IMR-90 (cell line): ENCODE data around the gene CACNA1I. TPM values are rescaled to one million over a fixed set of nuclear protein-coding genes. Genes with fewer than 3 reads are reported as not detected.

Experiments used
- ATAC-seq: fragments of 200-7000 bp; cut with Tn5 transposase; 2 replicates; pipeline ENCODE4 v1.9.1; 2020; ENCODE audit warnings: low read depth, mild to moderate bottlenecking, moderate library complexity
- BruUV-seq: library from RNA; stranded (reverse); fragments of 400-500 nt; replicated peaks from 2 replicates; lab custom pipeline; 2021; lab: Mats Ljungman, UMichigan
- CTCF ChIA-PET: fragments of 300-600 bp; formaldehyde crosslinking; extraction: SDS; loops from one replicate; lab custom pipeline; 2021; ENCODE audit warnings: antibody characterized with exemption; lab: Yijun Ruan, JAX
- POLR2A ChIA-PET: fragments of 300-600 bp; sonication (Branson Sonifier 250); formaldehyde crosslinking; loops from one replicate; lab custom pipeline; 2022; ENCODE audit warnings: antibody characterized with exemption; ENCODE audit not compliant: unreplicated experiment; lab: Charles Lee
- DNase-seq: peaks from one replicate; pipeline ENCODE4 v3.0.0; 2013
- H2AFZ ChIP-seq: replicated peaks from 2 replicates; pipeline ENCODE3; 2013; ENCODE audit warnings: low read length, mild to moderate bottlenecking; ENCODE audit not compliant: poor library complexity
- H2AK5ac ChIP-seq: 2 replicates; pipeline ENCODE4 v1.6.1; 2013; ENCODE audit warnings: low read depth, low read length, inconsistent platforms
- H2AK9ac ChIP-seq: replicated peaks from 2 replicates; pipeline ENCODE3; 2013; ENCODE audit warnings: mild to moderate bottlenecking, low read depth, low read length, moderate library complexity; ENCODE audit not compliant: poor library complexity
- H2BK120ac ChIP-seq: 2 replicates; pipeline ENCODE4 v1.6.1; 2013; ENCODE audit warnings: low read depth, low read length, inconsistent platforms
- H2BK15ac ChIP-seq: 3 replicates; pipeline ENCODE4 v1.6.1; 2013; ENCODE audit warnings: low read depth, low read length, inconsistent platforms
- H2BK20ac ChIP-seq: 2 replicates; pipeline ENCODE4 v1.6.1; 2013; ENCODE audit warnings: low read depth, mild to moderate bottlenecking, inconsistent platforms, low read length, moderate library complexity
- H2BK5ac ChIP-seq: 2 replicates; pipeline ENCODE4 v1.6.1; 2013; ENCODE audit warnings: mild to moderate bottlenecking, low read depth, low read length, inconsistent platforms; ENCODE audit not compliant: poor library complexity, severe bottlenecking
- H3K14ac ChIP-seq: replicated peaks from 2 replicates; pipeline ENCODE4 v1.6.1; 2013; ENCODE audit warnings: low read depth, low read length, inconsistent platforms
- H3K18ac ChIP-seq: 2 replicates; pipeline ENCODE4 v1.6.1; 2013; ENCODE audit warnings: low read depth, low read length, control low read depth
- H3K23ac ChIP-seq: 2 replicates; pipeline ENCODE4 v1.6.1; 2013; ENCODE audit warnings: low read depth, low read length, inconsistent platforms
- H3K27ac ChIP-seq: 2 replicates; pipeline ENCODE4 v1.5.1; 2013; ENCODE audit warnings: mild to moderate bottlenecking, control low read depth, low read length; ENCODE audit not compliant: insufficient read depth
- H3K27me3 ChIP-seq: 2 replicates; pipeline ENCODE4 v1.6.1; 2013; ENCODE audit warnings: low read length; ENCODE audit not compliant: control insufficient read depth, insufficient read depth
- H3K36me3 ChIP-seq: 2 replicates; pipeline ENCODE4 v1.6.1; 2013; ENCODE audit warnings: low read length, mixed read lengths; ENCODE audit not compliant: control insufficient read depth, insufficient read depth
- H3K4ac ChIP-seq: 2 replicates; pipeline ENCODE4 v1.6.1; 2013; ENCODE audit warnings: low read depth, low read length, inconsistent platforms
- H3K4me1 ChIP-seq: 2 replicates; pipeline ENCODE4 v1.6.1; 2013; ENCODE audit warnings: low read length, mixed read lengths; ENCODE audit not compliant: control insufficient read depth, insufficient read depth
- H3K4me2 ChIP-seq: 2 replicates; pipeline ENCODE4 v1.6.1; 2013; ENCODE audit warnings: low read depth, mild to moderate bottlenecking, control low read depth, low read length, moderate library complexity
- H3K4me3 ChIP-seq: 2 replicates; pipeline ENCODE4 v1.5.1; 2013; ENCODE audit warnings: low read depth, mild to moderate bottlenecking, control low read depth, low read length, moderate library complexity; ENCODE audit not compliant: insufficient read depth
- H3K56ac ChIP-seq: 2 replicates; pipeline ENCODE4 v1.6.1; 2013; ENCODE audit warnings: low read length, inconsistent platforms; ENCODE audit not compliant: insufficient read depth; ENCODE audit errors: extremely low read depth
- H3K79me1 ChIP-seq, 2 experiments: 2 replicates each; pipeline ENCODE4 v1.6.1; 2013; ENCODE audit warnings: low read length in 2 of 2, inconsistent platforms in 1 of 2, low read depth in 1 of 2
- H3K9ac ChIP-seq: 2 replicates; pipeline ENCODE4 v1.6.1; 2013; ENCODE audit warnings: low read depth, low read length, control low read depth
- H3K9me1 ChIP-seq: 2 replicates; pipeline ENCODE4 v1.6.1; 2013; ENCODE audit warnings: low read length, inconsistent platforms; ENCODE audit not compliant: insufficient read depth
- H3K9me3 ChIP-seq: 2 replicates; pipeline ENCODE4 v1.6.1; 2013; ENCODE audit warnings: low read length; ENCODE audit not compliant: control insufficient read depth, insufficient read depth
- H4K20me1 ChIP-seq: 2 replicates; pipeline ENCODE4 v1.6.1; 2013; ENCODE audit warnings: low read length, inconsistent platforms; ENCODE audit not compliant: insufficient read depth
- H4K5ac ChIP-seq: 2 replicates; pipeline ENCODE4 v1.6.1; 2013; ENCODE audit warnings: mild to moderate bottlenecking, low read depth, low read length, control low read depth
- H4K8ac ChIP-seq, 2 experiments: 2 replicates each; pipeline ENCODE4 v1.6.1; 2013; ENCODE audit warnings: low read depth in 2 of 2, low read length in 2 of 2, control low read depth in 1 of 2, inconsistent platforms in 1 of 2
- H4K91ac ChIP-seq: 2 replicates; pipeline ENCODE4 v1.6.1; 2013; ENCODE audit warnings: low read depth, low read length, inconsistent platforms; ENCODE audit not compliant: insufficient read depth
- BHLHE40 ChIP-seq: fragments of 150-350 bp; IDR thresholded peaks from 2 replicates; pipeline ENCODE4 v1.6.1; 2016; ENCODE audit warnings: mild to moderate bottlenecking, low read depth, low read length
- CEBPB ChIP-seq: IDR thresholded peaks from 2 replicates; pipeline ENCODE4 v1.6.1; 2012; ENCODE audit warnings: low read depth, low read length, improper control_type of control experiment
- CTCF ChIP-seq: conservative IDR thresholded peaks from 2 replicates; pipeline ENCODE4 v1.5.1; 2012; ENCODE audit warnings: mild to moderate bottlenecking, low read depth, low read length, improper control_type of control experiment
- FOS ChIP-seq: fragments of 150-350 bp; IDR thresholded peaks from 2 replicates; pipeline ENCODE4 v1.6.1; 2016; ENCODE audit warnings: low read depth, low read length
- MAFK ChIP-seq: IDR thresholded peaks from 2 replicates; pipeline ENCODE4 v1.6.1; 2012; ENCODE audit warnings: low read depth, low read length, improper control_type of control experiment
- MAZ ChIP-seq: IDR thresholded peaks from 2 replicates; pipeline ENCODE4 v1.6.1; 2012; ENCODE audit warnings: low read depth, mild to moderate bottlenecking, low read length, improper control_type of control experiment, moderate library complexity, borderline replicate concordance
- MXI1 ChIP-seq: IDR thresholded peaks from 2 replicates; pipeline ENCODE4 v1.6.1; 2012; ENCODE audit warnings: low read depth, mild to moderate bottlenecking, low read length, moderate library complexity, borderline replicate concordance
- NFE2L2 ChIP-seq: fragments of 150-350 bp; IDR thresholded peaks from 2 replicates; pipeline ENCODE4 v1.6.1; 2016; ENCODE audit warnings: low read depth, mild to moderate bottlenecking, low read length
- POLR2A ChIP-seq: IDR thresholded peaks from 2 replicates; pipeline ENCODE4 v1.6.1; 2012; ENCODE audit warnings: mild to moderate bottlenecking, low read depth, low read length
- RAD21 ChIP-seq: IDR thresholded peaks from 2 replicates; pipeline ENCODE4 v1.6.1; 2012; ENCODE audit warnings: low read length, improper control_type of control experiment
- RCOR1 ChIP-seq: IDR thresholded peaks from 2 replicates; pipeline ENCODE4 v1.6.1; 2012; ENCODE audit warnings: mild to moderate bottlenecking, low read length, improper control_type of control experiment; ENCODE audit not compliant: insufficient replicate concordance
- RFX5 ChIP-seq: IDR thresholded peaks from 2 replicates; pipeline ENCODE4 v1.8.0; 2012; ENCODE audit warnings: low read depth, mild to moderate bottlenecking, low read length, moderate library complexity
- SMC3 ChIP-seq: fragments of 150-350 bp; IDR thresholded peaks from 2 replicates; pipeline ENCODE4 v1.6.1; 2016; ENCODE audit warnings: low read depth, mild to moderate bottlenecking, antibody characterized with exemption, low read length, moderate library complexity
- USF2 ChIP-seq: fragments of 150-350 bp; IDR thresholded peaks from 2 replicates; pipeline ENCODE4 v1.6.1; 2017; ENCODE audit warnings: mild to moderate bottlenecking, antibody characterized with exemption, low read length, low read depth
- WGBS, 2 experiments: methylation state at CpG; one replicate each; pipeline versions ENCODE4 v1.1.5 to v1.1.7; 2013; ENCODE audit warnings: missing lambda C conversion rate in 2 of 2; ENCODE audit not compliant: insufficient read length in 1 of 2; ENCODE audit errors: extremely low coverage in 2 of 2; 5-methylcytosine and 5-hydroxymethylcytosine counted together
- dilution Hi-C: fragments of 300-500 bp; cut with HindIII; formaldehyde crosslinking; loops from one replicate; pipeline ENCODE4 v1.14.3; 2018; ENCODE audit warnings: low sequenced_read_pairs; ENCODE audit not compliant: unreplicated experiment
- in situ Hi-C: fragments of 300-500 bp; cut with MboI; formaldehyde crosslinking; loops from 3 replicates; pipeline ENCODE4 v1.14.3; 2019; ENCODE audit warnings: low sequenced_read_pairs, inconsistent platforms, mixed read lengths
- intact Hi-C: fragments of 100-400 bp; cut with micrococcal nuclease; formaldehyde crosslinking; loops from 2 replicates; pipeline ENCODE4 v1.10.0; 2022
- polyA plus RNA-seq, 3 experiments: library from polyadenylated mRNA; depleted of rRNA; stranded (reverse); fragments of >200 nt; gene quantifications; 2 replicates each; pipeline ENCODE4 v1.2.3, GENCODE V29; 2012; ENCODE audit warnings: low replicate concordance in 1 of 3
- total RNA-seq: library from RNA; depleted of rRNA; stranded (reverse); fragments of >200 nt; gene quantifications from 2 replicates; pipeline ENCODE4 v1.2.3, GENCODE V29; 2012
- TF ChIP-seq, protein P1 (sequence below): fragments of 150-350 bp; IDR thresholded peaks from 2 replicates; pipeline ENCODE4 v1.6.1; 2016; ENCODE audit warnings: low read depth, mild to moderate bottlenecking, low read length, moderate library complexity, borderline replicate concordance

The CACNA1I gene
- total and polyA plus RNA-seq, 2 of the 4 experiments (the other 2 are of a cell fraction): under 0.01 to 0.02 TPM

DNA sequence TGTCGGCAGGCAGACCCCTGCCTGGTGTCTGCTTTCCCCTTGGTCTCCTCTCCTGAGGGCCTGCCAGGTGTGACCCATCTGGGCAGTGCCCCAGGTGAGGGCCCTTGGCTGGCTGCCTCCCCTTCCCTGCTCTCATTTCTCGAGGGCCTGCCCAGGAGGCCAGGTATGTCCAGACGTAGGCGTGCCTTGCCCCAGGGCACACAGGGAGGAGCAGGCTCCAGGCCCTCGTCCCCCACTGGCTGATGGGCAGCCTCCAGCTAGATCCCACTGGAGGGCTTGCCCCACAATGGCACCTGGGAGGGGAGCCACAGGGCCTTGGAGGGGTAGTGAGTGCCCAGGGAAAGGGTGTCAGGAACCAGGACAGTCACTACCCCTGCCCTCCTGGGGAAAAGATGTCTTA is 95.9 kb downstream of the CACNA1I start:
- POLR2A ChIA-PET: no interaction called here
- CTCF ChIA-PET: no interaction called here

More for the DNA sequence above, 95.9 kb downstream of the CACNA1I start:
- ATAC-seq (no peak), DNase-seq (no peak)
- Histone ChIP-seq H2AFZ (no peak overlapping the region), H3K79me1 (no peaks in the 10 kb centered on the region), H2BK120ac (no peak overlapping the region), H2AK5ac (no peak overlapping the region), H2BK20ac (no peak overlapping the region), H4K91ac (no peak overlapping the region), H3K4ac (no peak overlapping the region), H3K36me3 (no peaks in the 10 kb centered on the region), H4K5ac (no peak overlapping the region), H3K9ac (no peak overlapping the region), H3K4me3 (no peak overlapping the region), H4K20me1 (no peaks in the 10 kb centered on the region), H3K56ac (no peak overlapping the region), H3K27ac (no peak overlapping the region), H3K9me1 (no peaks in the 10 kb centered on the region), H4K8ac (no peak overlapping the region), H3K4me1 (no peaks in the 10 kb centered on the region), H2AK9ac (no peak overlapping the region), H3K18ac (no peak overlapping the region), H2BK15ac (no peak overlapping the region), H3K4me2 (no peak overlapping the region), H3K14ac (no peak overlapping the region), H3K23ac (no peak overlapping the region), H3K9me3 (peaks cover 10% of the 10 kb centered on the region), H2BK5ac (no peak overlapping the region), H3K27me3 (peaks cover 55% of the 10 kb centered on the region)
- intact Hi-C loops (no loop called here), dilution Hi-C loops (no loop called here), in situ Hi-C loops (no loop called here)
- BruUV-seq: no TSS peak
- 73% methylated on average over 3 of the region's 5 CpGs; no CpG with 5 or more reads in 1 of the 2 experiments for WGBS, 2 experiments
- no peak for TF ChIP-seq CTCF
- TF ChIP-seq, protein P1, sequence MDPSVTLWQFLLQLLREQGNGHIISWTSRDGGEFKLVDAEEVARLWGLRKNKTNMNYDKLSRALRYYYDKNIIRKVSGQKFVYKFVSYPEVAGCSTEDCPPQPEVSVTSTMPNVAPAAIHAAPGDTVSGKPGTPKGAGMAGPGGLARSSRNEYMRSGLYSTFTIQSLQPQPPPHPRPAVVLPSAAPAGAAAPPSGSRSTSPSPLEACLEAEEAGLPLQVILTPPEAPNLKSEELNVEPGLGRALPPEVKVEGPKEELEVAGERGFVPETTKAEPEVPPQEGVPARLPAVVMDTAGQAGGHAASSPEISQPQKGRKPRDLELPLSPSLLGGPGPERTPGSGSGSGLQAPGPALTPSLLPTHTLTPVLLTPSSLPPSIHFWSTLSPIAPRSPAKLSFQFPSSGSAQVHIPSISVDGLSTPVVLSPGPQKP: no peak
- TF ChIP-seq NFE2L2: no peak
- TF ChIP-seq RCOR1: no peak
- TF ChIP-seq MAZ: no peak
- TF ChIP-seq RFX5: no peak
- TF ChIP-seq CEBPB: no peak
- no peak for TF ChIP-seq FOS
- TF ChIP-seq BHLHE40: no peak
- no peak for TF ChIP-seq SMC3
- TF ChIP-seq RAD21: no peak
- TF ChIP-seq POLR2A: no peak
- TF ChIP-seq USF2: no peak
- TF ChIP-seq MXI1: no peak
- TF ChIP-seq MAFK: no peak
